Kidney epithelial cell (primary cell): ENCODE results near the gene LARP4B. TPM values are rescaled to one million over a fixed set of nuclear protein-coding genes. Genes with fewer than 3 reads are reported as not detected.

Experiments used
- DNase-seq: peaks from one replicate; pipeline ENCODE4 v3.0.0-alpha.2; 2010; ENCODE audit warnings: low read depth
- H3K27me3 ChIP-seq: 2 replicates; pipeline ENCODE4 v1.6.0; 2011; ENCODE audit warnings: low read length; ENCODE audit not compliant: control insufficient read depth, insufficient read depth
- H3K36me3 ChIP-seq: 2 replicates; pipeline ENCODE4 v1.5.1; 2011; ENCODE audit warnings: low read length; ENCODE audit not compliant: control insufficient read depth, insufficient read depth
- H3K4me3 ChIP-seq: 2 replicates; pipeline ENCODE4 v1.5.1; 2011; ENCODE audit warnings: low read depth, mild to moderate bottlenecking, control low read depth, low read length
- total RNA-seq: library from RNA; depleted of rRNA; stranded (reverse); fragments of >200 nt; gene quantifications from 2 replicates; pipeline ENCODE4 v1.2.3, GENCODE V29; 2015
- TF ChIP-seq, protein P1 (sequence below): IDR thresholded peaks from 2 replicates; pipeline ENCODE4 v1.5.1; 2011; ENCODE audit warnings: mild to moderate bottlenecking, moderate library complexity, low read length, control low read depth, inconsistent platforms; ENCODE audit not compliant: insufficient read depth, poor library complexity, severe bottlenecking

Gene LARP4B
- total RNA-seq, 1 donor from 2014 or later: 64.0 TPM

DNA sequence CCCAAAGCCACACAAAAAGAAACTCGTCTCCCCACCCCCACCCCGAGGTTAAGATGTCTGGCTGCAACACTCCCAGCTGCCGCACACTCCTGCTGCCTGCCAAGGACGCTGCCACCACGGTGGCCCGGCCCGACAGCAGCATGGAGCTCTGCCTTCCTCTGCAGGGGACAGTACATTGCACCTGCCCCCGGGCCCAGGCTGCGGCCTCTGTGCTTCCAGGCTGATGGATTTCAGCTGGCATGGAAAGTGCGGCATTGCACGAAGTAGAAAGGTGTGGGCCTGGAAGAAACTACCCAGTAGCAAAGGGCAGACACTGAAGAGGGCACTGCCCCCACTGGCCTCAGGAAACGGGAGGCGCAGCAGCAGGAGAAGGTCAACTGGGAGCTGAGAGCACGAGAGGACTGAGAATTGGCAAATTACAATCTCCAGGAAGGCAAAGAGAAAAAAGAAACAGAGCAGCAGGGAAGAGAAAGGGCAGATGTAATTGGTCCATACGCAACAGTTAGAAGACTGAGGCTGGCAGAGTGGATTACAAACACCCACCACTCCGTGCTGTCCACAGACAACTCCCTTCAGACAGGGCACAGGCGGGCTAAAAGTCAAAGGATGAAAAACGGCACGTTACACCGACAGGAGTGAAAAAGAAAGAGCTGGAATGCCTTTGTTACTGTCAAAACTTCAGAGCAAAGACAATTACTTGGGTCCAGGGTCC is 124.9 kb downstream of the LARP4B start:
- H3K27me3 ChIP-seq: no peaks in the 10 kb centered on the region
- peaks cover 2% of the 10 kb centered on the region for H3K36me3 ChIP-seq
- DNase-seq: no peak
- H3K4me3 ChIP-seq: no peak overlapping the region
- TF ChIP-seq, protein P1, sequence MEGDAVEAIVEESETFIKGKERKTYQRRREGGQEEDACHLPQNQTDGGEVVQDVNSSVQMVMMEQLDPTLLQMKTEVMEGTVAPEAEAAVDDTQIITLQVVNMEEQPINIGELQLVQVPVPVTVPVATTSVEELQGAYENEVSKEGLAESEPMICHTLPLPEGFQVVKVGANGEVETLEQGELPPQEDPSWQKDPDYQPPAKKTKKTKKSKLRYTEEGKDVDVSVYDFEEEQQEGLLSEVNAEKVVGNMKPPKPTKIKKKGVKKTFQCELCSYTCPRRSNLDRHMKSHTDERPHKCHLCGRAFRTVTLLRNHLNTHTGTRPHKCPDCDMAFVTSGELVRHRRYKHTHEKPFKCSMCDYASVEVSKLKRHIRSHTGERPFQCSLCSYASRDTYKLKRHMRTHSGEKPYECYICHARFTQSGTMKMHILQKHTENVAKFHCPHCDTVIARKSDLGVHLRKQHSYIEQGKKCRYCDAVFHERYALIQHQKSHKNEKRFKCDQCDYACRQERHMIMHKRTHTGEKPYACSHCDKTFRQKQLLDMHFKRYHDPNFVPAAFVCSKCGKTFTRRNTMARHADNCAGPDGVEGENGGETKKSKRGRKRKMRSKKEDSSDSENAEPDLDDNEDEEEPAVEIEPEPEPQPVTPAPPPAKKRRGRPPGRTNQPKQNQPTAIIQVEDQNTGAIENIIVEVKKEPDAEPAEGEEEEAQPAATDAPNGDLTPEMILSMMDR: no peak

GRCh38 chr10:805620-806305 is 125.7 kb downstream of the LARP4B start:
- no peak for DNase-seq
- H3K27me3 ChIP-seq: no peaks in the 10 kb centered on the region
- H3K36me3 ChIP-seq: peaks cover 2% of the 10 kb centered on the region
- H3K4me3 ChIP-seq: no peak overlapping the region
- TF ChIP-seq, protein P1: no peak

- DNase-seq: no peak
- H3K4me3 ChIP-seq: no peak overlapping the region
- H3K36me3 ChIP-seq: peaks cover 2% of the 10 kb centered on the region
- TF ChIP-seq, protein P1: no peak
- no peaks in the 10 kb centered on the region for H3K27me3 ChIP-seq
Observed at GRCh38 chr10:804787-805619, 126.5 kb downstream of the LARP4B start.

DNA sequence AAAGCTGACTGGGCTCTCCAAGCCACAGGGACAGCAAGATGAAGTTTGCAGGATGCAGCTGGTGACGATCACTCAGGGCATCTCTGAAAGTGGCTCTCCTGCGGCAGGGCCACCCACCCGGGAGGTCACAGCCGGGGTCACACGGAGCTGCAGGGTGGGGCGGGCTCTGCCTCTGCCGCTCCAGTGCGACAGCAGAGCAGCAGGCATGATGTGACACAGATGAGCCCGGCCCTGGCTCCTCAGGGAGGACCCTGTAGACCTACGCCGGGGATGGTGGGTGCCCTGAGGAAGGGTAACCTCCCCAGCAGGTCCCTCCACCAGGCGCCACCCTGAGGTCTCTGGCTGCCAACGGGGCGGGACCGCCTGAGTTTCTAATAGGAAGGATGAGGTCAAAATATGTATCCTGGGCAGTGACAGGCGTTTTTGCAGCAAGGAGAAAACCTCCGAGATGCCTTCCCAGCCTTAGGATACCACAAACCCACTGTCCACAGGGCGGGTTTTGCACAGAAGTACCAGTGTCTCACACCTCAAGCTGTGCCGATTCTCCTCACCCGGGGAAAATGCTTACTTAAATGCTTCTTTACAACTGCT is 127.2 kb downstream of the LARP4B start:
- TF ChIP-seq, protein P1: no peak
- DNase-seq: no peak
- H3K4me3 ChIP-seq: no peak overlapping the region
- H3K27me3 ChIP-seq: no peaks in the 10 kb centered on the region
- H3K36me3 ChIP-seq: peaks cover 2% of the 10 kb centered on the region

- Histone ChIP-seq H3K4me3 (no peak overlapping the region), H3K27me3 (no peaks in the 10 kb centered on the region), H3K36me3 (peaks cover 2% of the 10 kb centered on the region)
- no peak for DNase-seq
- TF ChIP-seq, protein P1: no peak
Observed at GRCh38 chr10:803041-803741, 128.3 kb downstream of the LARP4B start.
